Measurements from ENCODE around the gene MANBA. TPM values are rescaled to one million over a fixed set of nuclear protein-coding genes. Genes with fewer than 3 reads are reported as not detected.

The MANBA gene
- total RNA-seq, 6 experiments from 2014 or later = 11.3 to 18.2 (median 13.9) TPM

DNA sequence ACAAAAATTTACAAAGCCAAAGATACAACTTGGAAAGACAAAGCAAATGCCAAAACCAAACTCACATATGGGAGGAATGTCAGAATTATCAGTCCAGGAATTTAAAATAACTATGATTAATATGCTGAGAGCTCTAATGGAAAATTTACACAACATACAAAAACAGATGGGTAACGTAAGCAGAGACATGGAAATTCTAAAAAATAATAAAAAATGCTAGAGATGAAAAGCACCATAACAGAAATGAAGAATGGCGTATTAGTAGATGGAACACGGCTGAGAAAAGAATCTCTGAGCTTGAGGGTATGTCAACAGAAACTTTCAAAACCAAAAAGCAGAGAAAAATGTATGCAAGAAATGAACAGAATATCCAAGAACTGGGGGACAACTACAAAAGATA lies 4.1 kb upstream of the MANBA start:
- H3K9me3 ChIP-seq = no peaks in the 10 kb centered on the region
- DNase-seq (no peak), ATAC-seq (no peak)
- H3K4me3 ChIP-seq = no peak overlapping the region
- no peaks in the 10 kb centered on the region for H3K27me3 ChIP-seq
- 83% methylated on average over 3 of the region's 3 CpGs for WGBS (ENCODE audit: insufficient coverage, low coverage, low lambda C conversion rate, missing lambda C conversion rate)
- H3K36me3 ChIP-seq = no peaks in the 10 kb centered on the region
- no peak overlapping the region for H3K27ac ChIP-seq
- TF ChIP-seq, protein P1, sequence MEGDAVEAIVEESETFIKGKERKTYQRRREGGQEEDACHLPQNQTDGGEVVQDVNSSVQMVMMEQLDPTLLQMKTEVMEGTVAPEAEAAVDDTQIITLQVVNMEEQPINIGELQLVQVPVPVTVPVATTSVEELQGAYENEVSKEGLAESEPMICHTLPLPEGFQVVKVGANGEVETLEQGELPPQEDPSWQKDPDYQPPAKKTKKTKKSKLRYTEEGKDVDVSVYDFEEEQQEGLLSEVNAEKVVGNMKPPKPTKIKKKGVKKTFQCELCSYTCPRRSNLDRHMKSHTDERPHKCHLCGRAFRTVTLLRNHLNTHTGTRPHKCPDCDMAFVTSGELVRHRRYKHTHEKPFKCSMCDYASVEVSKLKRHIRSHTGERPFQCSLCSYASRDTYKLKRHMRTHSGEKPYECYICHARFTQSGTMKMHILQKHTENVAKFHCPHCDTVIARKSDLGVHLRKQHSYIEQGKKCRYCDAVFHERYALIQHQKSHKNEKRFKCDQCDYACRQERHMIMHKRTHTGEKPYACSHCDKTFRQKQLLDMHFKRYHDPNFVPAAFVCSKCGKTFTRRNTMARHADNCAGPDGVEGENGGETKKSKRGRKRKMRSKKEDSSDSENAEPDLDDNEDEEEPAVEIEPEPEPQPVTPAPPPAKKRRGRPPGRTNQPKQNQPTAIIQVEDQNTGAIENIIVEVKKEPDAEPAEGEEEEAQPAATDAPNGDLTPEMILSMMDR (IDR thresholded peaks at IDR 0.05) = no peak
- TF ChIP-seq POLR2A (IDR thresholded peaks at IDR 0.05) = no peak
- intact Hi-C loops (cut with DNase I) = no loop called here
- H3K4me1 ChIP-seq = peaks cover 0 to 5% (median 0%) of the 10 kb centered on the region in 4 donors

DNA sequence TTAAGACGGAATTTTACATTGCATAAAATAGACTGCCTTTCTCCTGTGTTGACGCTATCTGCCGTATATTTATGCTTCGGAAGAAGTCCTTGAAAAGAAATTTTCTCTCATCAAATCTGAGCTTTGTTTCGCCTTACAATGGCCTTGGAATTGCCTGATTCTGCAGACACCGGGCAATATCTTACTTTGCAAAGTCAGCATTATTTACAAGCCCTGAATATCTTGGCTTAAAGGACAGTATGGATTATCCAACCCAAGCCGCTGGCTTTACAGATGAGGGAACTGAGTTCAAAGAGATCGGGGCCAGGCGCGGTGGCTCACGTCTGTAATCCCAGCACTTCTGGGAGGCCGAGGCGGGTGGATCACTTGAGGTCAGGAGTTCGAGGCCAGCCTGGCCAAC lies 1.1 kb upstream of the MANBA start:
- 62% methylated on average over 13 of the region's 14 CpGs for WGBS (ENCODE audit: insufficient coverage, low coverage, low lambda C conversion rate, missing lambda C conversion rate)
- Histone ChIP-seq H3K9me3 (no peaks in the 10 kb centered on the region), H3K36me3 (no peaks in the 10 kb centered on the region), H3K27me3 (no peaks in the 10 kb centered on the region), H3K27ac (no peak overlapping the region), H3K4me1 (peaks cover 0 to 13% (median 4%) of the 10 kb centered on the region in 4 donors), H3K4me3 (no peak overlapping the region)
- intact Hi-C loops (cut with DNase I) = no loop called here
- ATAC-seq (no peak), DNase-seq (no peak)
- no peak for TF ChIP-seq POLR2A (IDR thresholded peaks at IDR 0.05)
- TF ChIP-seq, protein P1 (IDR thresholded peaks at IDR 0.05) = no peak

DNA sequence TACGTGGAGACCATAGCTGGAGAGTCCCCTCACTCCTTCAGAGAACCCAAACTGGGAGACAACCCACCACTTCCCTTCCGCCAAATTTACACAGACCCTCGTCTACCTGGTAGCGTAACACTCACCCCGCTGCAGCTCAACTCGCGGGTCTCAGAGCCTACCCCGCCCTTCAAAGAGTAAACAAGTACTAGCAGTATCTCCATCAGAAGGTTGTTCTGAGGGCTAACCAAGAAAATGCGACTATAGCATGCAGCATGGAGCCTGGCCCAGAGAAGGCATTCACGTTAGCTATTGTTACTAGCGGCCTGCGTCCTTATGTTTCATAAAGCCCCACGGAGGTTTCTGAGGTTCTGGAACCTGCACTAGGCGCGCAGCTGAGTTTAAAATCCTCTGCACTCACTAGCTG lies 531 bp upstream of the MANBA start:
- WGBS (ENCODE audit: insufficient coverage, low coverage, low lambda C conversion rate, missing lambda C conversion rate) = 7% methylated on average over 9 of the region's 15 CpGs
- peaks cover 0 to 13% (median 4%) of the 10 kb centered on the region in 4 donors for H3K4me1 ChIP-seq
- ATAC-seq (peak; percentile 10 to 45 (median 12)), DNase-seq (no peak)
- no peaks in the 10 kb centered on the region for H3K9me3 ChIP-seq
- peak overlapping the region; percentile 79 to 93 (median 87) for H3K27ac ChIP-seq
- no peak for TF ChIP-seq POLR2A (IDR thresholded peaks at IDR 0.05)
- TF ChIP-seq, protein P1 (IDR thresholded peaks at IDR 0.05) = no peak
- H3K27me3 ChIP-seq = no peaks in the 10 kb centered on the region
- no peaks in the 10 kb centered on the region for H3K36me3 ChIP-seq
- intact Hi-C loops (cut with DNase I) = no loop called here
- peak overlapping the region; percentile 93 to 95 (median 95) for H3K4me3 ChIP-seq

DNA sequence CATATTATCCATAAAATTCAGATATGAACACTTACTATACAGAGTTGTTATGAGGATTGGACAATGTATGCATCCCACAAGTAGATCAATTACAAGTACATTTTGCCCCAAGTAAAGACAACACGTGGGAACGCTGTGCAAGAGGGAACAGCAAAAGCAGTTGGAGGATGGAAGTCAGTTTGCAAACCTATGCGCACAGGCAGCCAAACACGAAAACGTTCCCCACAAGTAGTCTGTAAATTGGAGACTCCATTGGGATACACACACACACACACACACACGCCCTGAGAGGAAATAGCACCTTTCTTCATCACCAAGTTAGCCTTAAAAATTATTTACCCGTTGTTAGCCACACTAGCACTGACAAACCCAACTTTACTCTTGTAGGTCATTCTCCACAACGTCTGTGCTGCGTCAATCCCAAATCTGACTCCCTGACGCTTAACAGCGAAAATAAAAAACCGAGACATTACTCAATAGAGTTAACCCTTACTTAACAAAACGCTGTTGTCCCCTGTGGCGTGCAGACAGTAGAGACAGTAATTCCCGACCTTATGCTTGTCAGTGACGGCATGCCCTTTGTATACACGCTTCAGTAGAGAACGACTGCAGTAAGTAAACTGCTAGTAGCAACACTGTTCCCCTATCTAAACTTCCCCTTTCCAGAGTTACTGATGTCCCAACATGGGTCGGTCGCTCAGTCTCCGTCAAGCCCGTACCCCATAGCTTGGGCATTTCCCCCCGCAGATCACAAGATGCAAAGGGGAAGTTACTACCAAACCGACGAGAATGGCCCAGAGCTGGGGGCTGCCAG lies 730 bp downstream of the MANBA start:
- H3K36me3 ChIP-seq = no peaks in the 10 kb centered on the region
- ATAC-seq = peak; percentile 51 to 65 (median 59)
- 2% methylated on average over 23 of the region's 25 CpGs for WGBS (ENCODE audit: insufficient coverage, low coverage, low lambda C conversion rate, missing lambda C conversion rate)
- DNase-seq = no peak
- H3K4me3 ChIP-seq = peak overlapping the region; percentile 93 to 95 (median 95)
- no peaks in the 10 kb centered on the region for H3K9me3 ChIP-seq
- H3K4me1 ChIP-seq = peaks cover 0 to 13% (median 4%) of the 10 kb centered on the region in 4 donors
- intact Hi-C loops (cut with DNase I) = no loop called here
- TF ChIP-seq, protein P1 (IDR thresholded peaks at IDR 0.05) = no peak
- TF ChIP-seq POLR2A (IDR thresholded peaks at IDR 0.05) = no peak
- H3K27me3 ChIP-seq = no peaks in the 10 kb centered on the region
- peak overlapping the region; percentile 79 to 93 (median 87) for H3K27ac ChIP-seq
